Testis (tissue), 3 donors: Measurements from ENCODE around the gene ACE. TPM values are rescaled to one million over a fixed set of nuclear protein-coding genes. Genes with fewer than 3 reads are reported as not detected.

Experiments
- DNase-seq: peaks from one replicate; pipeline ENCODE4 v3.0.0-alpha.2; 2019
- H3K27ac ChIP-seq, 2 donors: fragments of 200-600 bp; sonication (generic); one replicate each; pipeline ENCODE4 v1.5.1; 2019
- H3K27me3 ChIP-seq: fragments of 200-600 bp; sonication (generic); one replicate; pipeline ENCODE4 v1.5.1; 2019
- H3K36me3 ChIP-seq: fragments of 200-600 bp; sonication (generic); one replicate; pipeline ENCODE4 v1.5.1; 2017; ENCODE audit warnings: low read depth; ENCODE audit errors: missing control alignments
- H3K4me1 ChIP-seq: fragments of 200-600 bp; sonication (generic); one replicate; pipeline ENCODE4 v1.5.1; 2019
- H3K4me3 ChIP-seq, 2 donors: fragments of 200-600 bp; sonication (generic); one replicate each; pipeline ENCODE4 v1.5.1; 2017 to 2019
- H3K9me3 ChIP-seq: fragments of 200-600 bp; sonication (generic); one replicate; pipeline ENCODE4 v1.5.1; 2017
- POLR2A ChIP-seq: fragments of 450-650 bp; IDR thresholded peaks from one replicate; pipeline ENCODE4 v1.6.1; 2017; ENCODE audit warnings: antibody characterized with exemption, mild to moderate bottlenecking, moderate library complexity
- WGBS, 2 donors: methylation state at CpG; one replicate each; pipeline ENCODE4 v1.1.5; 2018; 5-methylcytosine and 5-hydroxymethylcytosine counted together
- intact Hi-C: fragments of 100-400 bp; cut with DNase I; formaldehyde crosslinking; loops from one replicate; pipeline ENCODE4 v1.15.1; 2023; ENCODE audit warnings: low total_unique reads
- polyA plus RNA-seq: library from polyadenylated mRNA; stranded (reverse); fragments of 350-450 nt; fragmentation: Illumina TruSeq; extraction: RNeasy Lipid Tissue Mini Kit (QIAGEN cat#74804); gene quantifications from one replicate; pipeline ENCODE4 v1.2.3, GENCODE V29; 2014; ENCODE audit warnings: low read depth, low replicate concordance; ENCODE audit not compliant: insufficient read depth
- total RNA-seq, 2 donors: library from RNA; depleted of rRNA; stranded (reverse); fragments of >200 nt; gene quantifications; one replicate each; pipeline ENCODE4 v1.2.3, GENCODE V29; 2016
- TF ChIP-seq, protein P1 (sequence below), 3 experiments: fragments of 450-650 bp in 2 of 3; fragments of 200-600 bp in 1 of 3; sonication (generic) in 1 of 3; IDR thresholded peaks; one replicate each; pipeline ENCODE4 v1.5.1; 2016 to 2019; ENCODE audit warnings: antibody characterized with exemption in 3 of 3, mild to moderate bottlenecking in 2 of 3, moderate library complexity in 1 of 3

Gene ACE
- total and polyA plus RNA-seq, 3 donors from 2014 or later: 87.8 to 216 (median 174) TPM

- intact Hi-C loops: loop anchor here (10.0 kb wide), 1 partner anchor 56 kb away; no protein-coding TSS in a partner anchor
- DNase-seq: peak; percentile 83
- TF ChIP-seq, protein P1, sequence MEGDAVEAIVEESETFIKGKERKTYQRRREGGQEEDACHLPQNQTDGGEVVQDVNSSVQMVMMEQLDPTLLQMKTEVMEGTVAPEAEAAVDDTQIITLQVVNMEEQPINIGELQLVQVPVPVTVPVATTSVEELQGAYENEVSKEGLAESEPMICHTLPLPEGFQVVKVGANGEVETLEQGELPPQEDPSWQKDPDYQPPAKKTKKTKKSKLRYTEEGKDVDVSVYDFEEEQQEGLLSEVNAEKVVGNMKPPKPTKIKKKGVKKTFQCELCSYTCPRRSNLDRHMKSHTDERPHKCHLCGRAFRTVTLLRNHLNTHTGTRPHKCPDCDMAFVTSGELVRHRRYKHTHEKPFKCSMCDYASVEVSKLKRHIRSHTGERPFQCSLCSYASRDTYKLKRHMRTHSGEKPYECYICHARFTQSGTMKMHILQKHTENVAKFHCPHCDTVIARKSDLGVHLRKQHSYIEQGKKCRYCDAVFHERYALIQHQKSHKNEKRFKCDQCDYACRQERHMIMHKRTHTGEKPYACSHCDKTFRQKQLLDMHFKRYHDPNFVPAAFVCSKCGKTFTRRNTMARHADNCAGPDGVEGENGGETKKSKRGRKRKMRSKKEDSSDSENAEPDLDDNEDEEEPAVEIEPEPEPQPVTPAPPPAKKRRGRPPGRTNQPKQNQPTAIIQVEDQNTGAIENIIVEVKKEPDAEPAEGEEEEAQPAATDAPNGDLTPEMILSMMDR (IDR thresholded peaks at IDR 0.05): peak; percentile 57 to 62 (median 59)
- TF ChIP-seq POLR2A: no peak
- Histone ChIP-seq H3K36me3 (no peaks in the 10 kb centered on the region), H3K27me3 (no peaks in the 10 kb centered on the region), H3K27ac (no peak overlapping the region), H3K4me1 (peaks cover 32% of the 10 kb centered on the region), H3K4me3 (no peak overlapping the region), H3K9me3 (no peaks in the 10 kb centered on the region)
- WGBS, 2 donors: 57 to 73% methylated on average over 9 to 16 of the region's 16 CpGs
These were observed 2.1 kb downstream of the ACE start for GRCh38 chr17:63478814-63479494.

DNA sequence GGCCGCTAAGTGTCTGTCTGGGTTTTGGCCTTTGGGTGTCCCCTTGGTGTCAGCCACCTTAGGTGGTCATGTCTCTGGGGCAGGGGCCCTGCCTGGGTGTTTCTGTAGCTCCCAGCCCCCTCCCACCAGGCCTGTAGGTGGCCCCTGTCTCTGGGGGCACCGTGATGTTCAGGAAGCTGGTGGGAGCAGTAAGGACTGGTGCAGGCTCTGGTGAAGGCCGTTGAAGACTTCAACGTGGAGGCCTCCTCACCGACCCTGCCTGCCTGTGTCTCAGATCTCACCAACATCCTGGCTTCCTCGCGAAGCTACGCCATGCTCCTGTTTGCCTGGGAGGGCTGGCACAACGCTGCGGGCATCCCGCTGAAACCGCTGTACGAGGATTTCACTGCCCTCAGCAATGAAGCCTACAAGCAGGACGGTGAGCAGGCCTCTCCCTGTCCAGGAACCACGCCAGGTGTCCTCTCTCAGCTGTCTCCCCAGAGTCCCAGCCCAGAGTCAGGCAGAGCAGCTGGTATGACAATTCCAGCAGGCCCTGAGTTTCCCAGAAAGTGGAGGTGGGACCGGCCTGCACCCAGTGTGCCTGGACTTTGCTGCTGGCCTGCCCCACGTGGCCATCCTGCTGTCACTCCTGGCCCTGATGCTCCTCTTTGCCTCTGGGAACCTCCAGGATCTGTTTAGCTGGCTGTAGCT, 2.8 kb downstream of the ACE start:
- intact Hi-C loops: loop anchor here (10.0 kb wide), 1 partner anchor 55 kb away; no protein-coding TSS in a partner anchor
- no peaks in the 10 kb centered on the region for H3K27me3 ChIP-seq
- no peak for TF ChIP-seq POLR2A
- TF ChIP-seq, protein P1 (IDR thresholded peaks at IDR 0.05): no peak
- DNase-seq: no peak
- no peaks in the 10 kb centered on the region for H3K9me3 ChIP-seq
- WGBS, 2 donors: 87 to 100% methylated on average over 1 to 17 of the region's 17 CpGs
- no peak overlapping the region for H3K4me3 ChIP-seq
- H3K4me1 ChIP-seq: peaks cover 25% of the 10 kb centered on the region
- H3K27ac ChIP-seq: no peak overlapping the region
- no peaks in the 10 kb centered on the region for H3K36me3 ChIP-seq

DNA sequence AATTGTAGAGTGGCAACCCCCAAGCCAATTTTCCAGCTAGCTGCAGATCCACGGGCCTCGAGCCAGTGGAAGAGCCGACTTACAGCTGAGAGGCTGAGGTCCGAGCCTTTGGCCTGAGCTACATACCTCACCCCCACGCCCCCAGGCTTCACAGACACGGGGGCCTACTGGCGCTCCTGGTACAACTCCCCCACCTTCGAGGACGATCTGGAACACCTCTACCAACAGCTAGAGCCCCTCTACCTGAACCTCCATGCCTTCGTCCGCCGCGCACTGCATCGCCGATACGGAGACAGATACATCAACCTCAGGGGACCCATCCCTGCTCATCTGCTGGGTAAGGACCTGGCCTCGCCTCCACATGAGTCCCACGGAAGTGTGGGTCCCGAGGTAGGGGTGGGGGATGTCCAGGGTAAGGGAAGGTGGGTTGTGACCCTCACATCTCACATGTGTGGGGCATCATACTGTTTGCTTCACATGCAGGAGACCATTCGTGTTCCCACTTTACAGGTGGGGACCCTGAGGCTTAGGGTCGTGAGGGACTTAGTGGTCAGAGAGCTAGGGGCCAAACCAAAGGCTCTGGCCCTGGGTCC, 3.4 kb downstream of the ACE start:
- no peak for DNase-seq
- Histone ChIP-seq H3K27me3 (no peaks in the 10 kb centered on the region), H3K9me3 (no peaks in the 10 kb centered on the region), H3K4me3 (no peak overlapping the region), H3K36me3 (no peaks in the 10 kb centered on the region), H3K27ac (no peak overlapping the region), H3K4me1 (peaks cover 18% of the 10 kb centered on the region)
- TF ChIP-seq, protein P1 (IDR thresholded peaks at IDR 0.05): no peak
- TF ChIP-seq POLR2A: no peak
- intact Hi-C loops: no loop called here
- WGBS, 2 donors: 89 to 92% methylated on average over 9 to 21 of the region's 21 CpGs

DNA sequence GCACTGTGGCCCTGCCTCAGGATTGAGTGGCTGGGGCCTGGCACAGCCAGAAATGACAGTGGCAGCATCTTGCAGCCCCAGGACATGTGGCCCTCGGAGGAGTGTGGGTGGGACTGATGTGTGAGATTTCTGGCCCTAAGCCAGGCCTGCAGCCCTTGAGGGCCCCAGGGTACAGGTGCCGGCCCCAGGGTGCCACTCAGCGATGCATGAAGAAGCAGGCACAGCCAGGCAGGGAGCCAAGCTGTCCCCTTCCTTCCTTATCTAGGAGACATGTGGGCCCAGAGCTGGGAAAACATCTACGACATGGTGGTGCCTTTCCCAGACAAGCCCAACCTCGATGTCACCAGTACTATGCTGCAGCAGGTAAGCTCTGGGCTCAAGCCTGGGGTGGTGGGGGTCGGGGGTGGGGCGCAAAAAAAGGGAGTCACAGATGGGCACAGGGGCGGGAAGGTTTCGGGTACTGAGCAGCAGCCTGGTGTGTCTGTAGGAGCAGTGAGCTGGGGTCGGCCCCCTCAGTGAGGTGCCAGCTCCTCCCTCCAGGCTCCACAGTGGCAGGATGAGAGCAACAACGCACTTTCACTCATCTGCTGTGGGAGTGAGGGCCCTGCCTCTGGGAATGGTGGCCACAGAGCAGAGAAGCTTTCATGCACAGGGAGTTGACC, 4.1 kb downstream of the ACE start:
- intact Hi-C loops: no loop called here
- no peak for TF ChIP-seq POLR2A
- TF ChIP-seq, protein P1 (IDR thresholded peaks at IDR 0.05): no peak
- no peak for DNase-seq

More for the DNA sequence above, 4.1 kb downstream of the ACE start:
- Histone ChIP-seq H3K4me3 (no peak overlapping the region), H3K27me3 (no peaks in the 10 kb centered on the region), H3K36me3 (no peaks in the 10 kb centered on the region), H3K27ac (no peak overlapping the region), H3K4me1 (peaks cover 13% of the 10 kb centered on the region), H3K9me3 (no peaks in the 10 kb centered on the region)
- WGBS, 2 donors: 81 to 82% methylated on average over 6 to 11 of the region's 11 CpGs
